ENCODE data around the gene LUC7L2. TPM values are rescaled to one million over a fixed set of nuclear protein-coding genes. Genes with fewer than 3 reads are reported as not detected.
"Not testable (repeated sequence)": the region's sequence is repeated elsewhere in the genome, so short reads cannot be mapped to it uniquely, and the experiment has no call there.

LUC7L2 gene
- total RNA-seq, 4 donors from 2014 or later, result 46.6 to 78.9 (median 61.1) TPM

GRCh38 chr7:139341058-139341775 lies 18.5 kb upstream of the LUC7L2 start, which contains the start of gene FMC1:
Gene FMC1, plus strand, starts transcription at chr7:139341337. Its CDS starts 48 bp downstream, at chr7:139341385.
- peak; percentile 75 for DNase-seq (ENCODE audit: low spot score)
- ATAC-seq (ENCODE audit: low FRiP score), result peak; percentile 79
- no peak for TF ChIP-seq CTCF (IDR thresholded peaks at IDR 0.05)

- no peak for TF ChIP-seq CTCF (IDR thresholded peaks at IDR 0.05)
- no peak for ATAC-seq (ENCODE audit: low FRiP score)
- DNase-seq (ENCODE audit: low spot score), result no peak
Measured at GRCh38 chr7:139341776-139342226, 17.9 kb upstream of the LUC7L2 start.

GRCh38 chr7:139345042-139345441 lies 14.7 kb upstream of the LUC7L2 start:
- DNase-seq (ENCODE audit: low spot score) (no peak), ATAC-seq (ENCODE audit: low FRiP score) (no peak)
- TF ChIP-seq CTCF (IDR thresholded peaks at IDR 0.05), result no peak

DNA sequence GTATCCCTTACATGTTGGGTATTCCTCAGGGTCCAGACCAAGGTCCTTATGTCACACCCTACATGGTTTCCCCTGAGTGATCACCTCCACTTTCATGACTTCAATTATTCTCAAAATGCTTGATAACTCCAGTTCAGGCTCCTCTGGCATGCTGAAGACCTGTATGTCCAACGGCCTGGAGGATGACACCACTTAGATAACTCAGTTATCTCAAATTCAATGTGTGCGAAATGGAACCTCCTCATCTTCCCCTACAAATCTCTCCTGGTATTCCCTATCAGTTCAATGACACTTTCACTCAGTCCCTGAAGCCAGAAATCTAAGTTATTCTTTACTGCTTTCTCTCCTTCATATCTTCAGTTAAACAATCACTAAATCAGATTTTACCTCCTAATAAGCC lies 8.7 kb upstream of the LUC7L2 start:
- no peak for DNase-seq (ENCODE audit: low spot score)
- no peak for TF ChIP-seq CTCF (IDR thresholded peaks at IDR 0.05)
- ATAC-seq (ENCODE audit: low FRiP score), result no peak

DNA sequence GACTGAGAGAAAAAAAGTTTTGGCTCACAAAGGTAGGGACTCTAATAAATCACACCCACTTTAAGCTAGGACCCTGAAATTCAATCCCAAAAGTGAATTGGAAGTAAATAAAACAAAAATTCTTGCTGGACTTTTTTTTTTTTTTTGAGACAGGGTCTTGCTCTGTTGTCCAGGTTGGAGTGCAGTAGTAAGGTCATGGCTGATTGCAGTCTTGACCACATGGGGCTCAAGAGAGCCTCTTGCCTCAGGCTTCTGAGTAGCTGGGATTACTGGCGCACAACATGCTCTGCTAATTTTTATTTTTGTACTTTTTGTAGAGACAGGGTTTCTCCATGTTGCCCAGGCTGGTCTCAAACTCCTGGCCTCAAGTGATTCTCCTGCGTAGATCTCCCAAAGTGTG lies 5.0 kb upstream of the LUC7L2 start:
- TF ChIP-seq CTCF (IDR thresholded peaks at IDR 0.05), result no peak
- DNase-seq (ENCODE audit: low spot score) (no peak), ATAC-seq (ENCODE audit: low FRiP score) (no peak)

DNA sequence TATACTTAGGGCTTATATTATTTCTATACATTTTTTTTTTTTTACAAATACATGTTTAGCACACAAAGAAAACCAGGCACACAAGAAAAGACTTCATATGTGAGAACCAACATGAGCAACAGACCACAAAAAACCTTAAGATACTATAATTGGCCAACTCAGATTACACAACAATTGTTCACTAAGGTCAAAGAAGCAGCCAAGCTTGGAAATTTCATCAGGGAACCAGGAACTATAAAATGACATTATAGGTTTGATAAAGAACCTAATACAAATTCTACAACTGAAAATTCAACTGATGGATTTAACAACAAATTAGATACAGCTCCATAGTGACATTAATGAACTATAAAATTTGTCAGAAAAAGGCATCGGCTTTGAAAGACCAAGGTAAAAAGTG lies 4.4 kb upstream of the LUC7L2 start:
- ATAC-seq (ENCODE audit: low FRiP score) (no peak), DNase-seq (ENCODE audit: low spot score) (no peak)
- no peak for TF ChIP-seq CTCF (IDR thresholded peaks at IDR 0.05)

- not testable (repeated sequence) for ATAC-seq (ENCODE audit: low FRiP score); DNase-seq (ENCODE audit: low spot score)
Measured at GRCh38 chr7:139357729-139358506, 1.8 kb upstream of the LUC7L2 start.

Data from omental fat pad (tissue), 4 donors.